Lower lobe of right lung (tissue), 2 donors: ENCODE data around the gene STAT2. TPM values are rescaled to one million over a fixed set of nuclear protein-coding genes. Genes with fewer than 3 reads are reported as not detected.

Experiments
- ATAC-seq, 2 donors: fragments of 200-7000 bp; cut with Tn5 transposase; one replicate each; pipeline ENCODE4 v1.9.1; 2020 to 2022; ENCODE audit warnings: mild to moderate bottlenecking in 2 of 2, moderate library complexity in 2 of 2
- DNase-seq: peaks from one replicate; pipeline ENCODE4 v3.0.0-alpha.2; 2020
- H3K27ac ChIP-seq: fragments of 200-600 bp; one replicate; pipeline ENCODE4 v1.8.0; 2022
- H3K27me3 ChIP-seq: fragments of 200-600 bp; one replicate; pipeline ENCODE4 v1.8.0; 2022; ENCODE audit warnings: low read depth
- H3K36me3 ChIP-seq: fragments of 200-600 bp; one replicate; pipeline ENCODE4 v1.8.0; 2022; ENCODE audit warnings: mild to moderate bottlenecking
- H3K4me1 ChIP-seq: fragments of 200-600 bp; one replicate; pipeline ENCODE4 v1.8.0; 2022
- H3K4me3 ChIP-seq: fragments of 200-600 bp; one replicate; pipeline ENCODE4 v1.8.0; 2022; ENCODE audit warnings: mild to moderate bottlenecking
- H3K9me3 ChIP-seq: fragments of 200-600 bp; one replicate; pipeline ENCODE4 v1.8.0; 2022
- intact Hi-C: fragments of 100-400 bp; cut with DNase I; formaldehyde crosslinking; loops from one replicate; pipeline ENCODE4 v1.11.0; 2022
- total RNA-seq: library from RNA; stranded (reverse); fragmentation: NEBNext Ultra II Directional; extraction: Animal tissue kit (Norgen Biotek cat#: 25700); gene quantifications from one replicate; pipeline ENCODE4 v1.2.1, GENCODE V29; 2021
- TF ChIP-seq, protein P1 (sequence below): fragments of 200-600 bp; IDR thresholded peaks from one replicate; pipeline ENCODE4 v1.8.0; 2022; ENCODE audit warnings: antibody characterized with exemption, mild to moderate bottlenecking
- donor health status: DM: no; HTN: yes; CAD: no; lungs with severe emphysema.

The STAT2 gene
- total RNA-seq, 1 donor from 2014 or later: 213 TPM

DNA sequence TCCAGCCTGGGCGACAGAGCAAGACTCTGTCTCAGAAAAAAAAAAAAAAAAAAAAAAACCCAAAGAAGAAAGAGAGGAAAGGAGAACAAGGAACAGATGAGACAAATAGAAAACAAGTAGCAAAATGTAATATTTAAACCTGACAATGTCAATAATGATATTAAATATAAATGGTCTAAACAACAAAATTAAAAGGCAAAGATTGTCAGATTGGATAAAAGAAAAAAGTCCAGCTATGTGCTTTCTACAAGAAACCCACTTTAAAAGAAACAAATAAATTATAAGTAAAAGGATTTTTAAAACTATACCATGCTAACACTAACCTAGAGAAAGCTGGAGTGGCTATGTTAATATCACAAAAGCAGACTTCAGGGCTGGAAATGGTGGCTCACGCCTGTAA is 32.4 kb upstream of the STAT2 start:
- Histone ChIP-seq H3K4me1 (no peaks in the 10 kb centered on the region), H3K27me3 (no peaks in the 10 kb centered on the region), H3K36me3 (no peaks in the 10 kb centered on the region), H3K4me3 (no peak overlapping the region), H3K27ac (no peak overlapping the region), H3K9me3 (no peaks in the 10 kb centered on the region)
- no peak for ATAC-seq
- intact Hi-C loops: no loop called here
- DNase-seq: no peak
- TF ChIP-seq, protein P1, sequence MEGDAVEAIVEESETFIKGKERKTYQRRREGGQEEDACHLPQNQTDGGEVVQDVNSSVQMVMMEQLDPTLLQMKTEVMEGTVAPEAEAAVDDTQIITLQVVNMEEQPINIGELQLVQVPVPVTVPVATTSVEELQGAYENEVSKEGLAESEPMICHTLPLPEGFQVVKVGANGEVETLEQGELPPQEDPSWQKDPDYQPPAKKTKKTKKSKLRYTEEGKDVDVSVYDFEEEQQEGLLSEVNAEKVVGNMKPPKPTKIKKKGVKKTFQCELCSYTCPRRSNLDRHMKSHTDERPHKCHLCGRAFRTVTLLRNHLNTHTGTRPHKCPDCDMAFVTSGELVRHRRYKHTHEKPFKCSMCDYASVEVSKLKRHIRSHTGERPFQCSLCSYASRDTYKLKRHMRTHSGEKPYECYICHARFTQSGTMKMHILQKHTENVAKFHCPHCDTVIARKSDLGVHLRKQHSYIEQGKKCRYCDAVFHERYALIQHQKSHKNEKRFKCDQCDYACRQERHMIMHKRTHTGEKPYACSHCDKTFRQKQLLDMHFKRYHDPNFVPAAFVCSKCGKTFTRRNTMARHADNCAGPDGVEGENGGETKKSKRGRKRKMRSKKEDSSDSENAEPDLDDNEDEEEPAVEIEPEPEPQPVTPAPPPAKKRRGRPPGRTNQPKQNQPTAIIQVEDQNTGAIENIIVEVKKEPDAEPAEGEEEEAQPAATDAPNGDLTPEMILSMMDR: no peak

DNA sequence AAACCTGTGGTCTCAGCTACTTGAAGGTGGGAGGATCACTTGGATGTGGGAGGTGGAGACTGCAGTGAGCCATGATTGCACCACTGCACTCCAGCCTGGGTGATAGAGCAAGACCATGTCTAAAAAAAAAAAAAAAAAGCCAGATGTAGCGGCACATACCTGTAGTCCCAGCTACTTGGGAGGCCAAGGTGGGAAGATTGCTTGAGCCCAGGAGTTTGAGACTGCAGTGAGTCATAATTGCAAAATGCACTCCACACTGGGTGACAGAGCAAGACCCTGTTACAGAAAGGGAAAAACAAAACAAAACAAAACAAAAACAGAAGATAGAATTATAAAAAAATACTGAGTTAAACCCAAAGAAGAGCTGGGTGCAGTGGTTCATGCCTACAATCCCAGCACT is 31.8 kb upstream of the STAT2 start:
- TF ChIP-seq, protein P1: no peak
- no peak for ATAC-seq
- Histone ChIP-seq H3K27me3 (no peaks in the 10 kb centered on the region), H3K4me1 (no peaks in the 10 kb centered on the region), H3K4me3 (no peak overlapping the region), H3K9me3 (no peaks in the 10 kb centered on the region), H3K27ac (no peak overlapping the region), H3K36me3 (no peaks in the 10 kb centered on the region)
- DNase-seq: no peak
- intact Hi-C loops: no loop called here

DNA sequence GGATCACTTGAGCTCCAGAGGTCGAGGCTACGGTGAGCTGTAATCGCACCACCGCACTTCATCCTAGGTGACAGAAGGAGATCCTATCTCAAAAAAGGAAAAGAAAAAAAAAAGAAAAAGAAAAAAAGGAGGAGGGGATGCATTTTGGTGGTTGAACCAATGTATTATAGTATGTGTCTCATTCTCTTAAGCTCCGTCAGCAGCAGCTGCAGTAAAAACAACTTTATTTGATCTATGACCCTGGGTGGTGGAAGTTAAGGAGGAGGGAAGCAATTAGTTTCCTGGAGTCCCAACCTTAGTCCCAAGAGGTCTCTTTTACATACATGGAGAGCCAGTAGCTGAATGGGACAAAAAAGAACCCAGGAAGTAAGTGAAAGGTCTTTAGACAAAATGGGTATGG is 29.5 kb upstream of the STAT2 start:
- intact Hi-C loops: no loop called here
- ATAC-seq: no peak
- no peak overlapping the region for H3K4me3 ChIP-seq
- no peaks in the 10 kb centered on the region for H3K9me3 ChIP-seq
- no peaks in the 10 kb centered on the region for H3K36me3 ChIP-seq
- TF ChIP-seq, protein P1: no peak
- no peak for DNase-seq
- H3K27me3 ChIP-seq: no peaks in the 10 kb centered on the region
- no peaks in the 10 kb centered on the region for H3K4me1 ChIP-seq
- no peak overlapping the region for H3K27ac ChIP-seq

- H3K36me3 ChIP-seq: no peaks in the 10 kb centered on the region
- no peaks in the 10 kb centered on the region for H3K9me3 ChIP-seq
- DNase-seq (no peak), ATAC-seq (no peak)
- no peaks in the 10 kb centered on the region for H3K4me1 ChIP-seq
- intact Hi-C loops: no loop called here
- TF ChIP-seq, protein P1: no peak
- H3K27ac ChIP-seq: no peak overlapping the region
- H3K27me3 ChIP-seq: no peaks in the 10 kb centered on the region
- no peak overlapping the region for H3K4me3 ChIP-seq
These were observed 27.3 kb upstream of the STAT2 start for GRCh38 chr12:56387152-56387736.

DNA sequence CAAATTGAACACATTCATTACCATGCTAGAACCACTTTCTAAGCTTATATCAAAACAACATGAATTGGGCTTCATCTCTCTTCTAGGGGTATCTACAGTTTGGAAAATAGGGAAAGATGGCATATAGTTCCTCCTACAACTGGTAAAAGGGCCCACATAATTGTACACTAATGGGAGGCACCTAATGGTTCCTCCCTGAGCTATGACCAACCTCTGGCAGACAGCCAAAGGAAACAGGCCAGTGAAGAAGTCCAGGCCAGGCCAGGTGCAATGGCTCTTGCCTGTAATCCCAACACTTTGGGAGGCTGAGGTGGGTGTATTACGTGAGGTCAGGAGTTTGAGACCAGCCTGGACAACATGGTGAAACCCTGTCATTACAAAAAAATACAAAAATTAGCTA is 26.0 kb upstream of the STAT2 start:
- intact Hi-C loops: no loop called here
- H3K27me3 ChIP-seq: no peaks in the 10 kb centered on the region
- no peak overlapping the region for H3K4me3 ChIP-seq
- DNase-seq: no peak
- no peak for ATAC-seq
- TF ChIP-seq, protein P1: no peak
- no peaks in the 10 kb centered on the region for H3K9me3 ChIP-seq
- H3K4me1 ChIP-seq: no peaks in the 10 kb centered on the region
- H3K36me3 ChIP-seq: no peaks in the 10 kb centered on the region
- H3K27ac ChIP-seq: no peak overlapping the region

GRCh38 chr12:56382611-56383010 is 22.7 kb upstream of the STAT2 start:
- ATAC-seq: no peak
- intact Hi-C loops: no loop called here
- H3K9me3 ChIP-seq: no peaks in the 10 kb centered on the region
- DNase-seq: no peak
- H3K4me3 ChIP-seq: no peak overlapping the region
- no peaks in the 10 kb centered on the region for H3K4me1 ChIP-seq
- no peaks in the 10 kb centered on the region for H3K36me3 ChIP-seq
- no peaks in the 10 kb centered on the region for H3K27me3 ChIP-seq
- TF ChIP-seq, protein P1: no peak
- no peak overlapping the region for H3K27ac ChIP-seq
